ENCODE data around the gene METTL27. TPM values are rescaled to one million over a fixed set of nuclear protein-coding genes. Genes with fewer than 3 reads are reported as not detected.
"Not testable (repeated sequence)": the region's sequence is repeated elsewhere in the genome, so short reads cannot be mapped to it uniquely, and the experiment has no call there.

METTL27 gene
- total RNA-seq, 4 donors from 2014 or later: 2.1 to 20.4 (median 11.7) TPM

- Histone ChIP-seq H3K4me1 (peaks cover 0 to 6% (median 0%) of the 10 kb centered on the region in 4 donors), H3K27ac (peak overlapping the region in 3 of 4 donors; percentile 65 to 85 (median 81)), H3K9me3 (no peaks in the 10 kb centered on the region), H3K27me3 (no peaks in the 10 kb centered on the region), H3K4me3 (no peak overlapping the region), H3K36me3 (no peaks in the 10 kb centered on the region)
- TF ChIP-seq POLR2A (IDR thresholded peaks at IDR 0.05) (peak in 1 of 2 donors; percentile 28), CTCF (IDR thresholded peaks at IDR 0.05) (no peak)
- DNase-seq: peak in 2 of 3 donors; percentile 85 to 89
Measured at GRCh38 chr7:73809467-73809951, 32.8 kb downstream of the METTL27 start.

GRCh38 chr7:73802459-73802858 is 39.9 kb downstream of the METTL27 start:
- DNase-seq: peak in 2 of 3 donors; percentile 50 to 55
- TF ChIP-seq CTCF (IDR thresholded peaks at IDR 0.05) (no peak), POLR2A (IDR thresholded peaks at IDR 0.05) (peak in 1 of 2 donors; percentile 64)

GRCh38 chr7:73801577-73801976 is 40.7 kb downstream of the METTL27 start:
- peak overlapping the region in 3 of 4 donors; percentile 38 to 73 (median 63) for H3K27ac ChIP-seq
- no peaks in the 10 kb centered on the region for H3K9me3 ChIP-seq
- H3K36me3 ChIP-seq: no peaks in the 10 kb centered on the region
- H3K4me1 ChIP-seq: peaks cover 0 to 5% (median 0%) of the 10 kb centered on the region in 4 donors
- H3K4me3 ChIP-seq: no peak overlapping the region
- TF ChIP-seq CTCF (IDR thresholded peaks at IDR 0.05): no peak
- no peak for TF ChIP-seq POLR2A (IDR thresholded peaks at IDR 0.05)
- no peak for DNase-seq
- no peaks in the 10 kb centered on the region for H3K27me3 ChIP-seq

More at GRCh38 chr7:73802459-73802858, 39.9 kb downstream of the METTL27 start:
- Histone ChIP-seq H3K9me3 (no peaks in the 10 kb centered on the region), H3K27me3 (no peaks in the 10 kb centered on the region), H3K4me1 (peaks cover 0 to 5% (median 0%) of the 10 kb centered on the region in 4 donors), H3K27ac (peak overlapping the region in 3 of 4 donors; percentile 38 to 73 (median 59)), H3K36me3 (no peaks in the 10 kb centered on the region), H3K4me3 (no peak overlapping the region)

GRCh38 chr7:73799282-73800141 is 42.8 kb downstream of the METTL27 start:
- no peak overlapping the region for H3K4me3 ChIP-seq
- H3K9me3 ChIP-seq: no peaks in the 10 kb centered on the region
- peak in 2 of 3 donors; percentile 19 to 46 for DNase-seq
- peaks cover 0 to 5% (median 0%) of the 10 kb centered on the region in 4 donors for H3K4me1 ChIP-seq
- no peaks in the 10 kb centered on the region for H3K27me3 ChIP-seq
- TF ChIP-seq POLR2A (IDR thresholded peaks at IDR 0.05): no peak
- TF ChIP-seq CTCF (IDR thresholded peaks at IDR 0.05): no peak
- H3K36me3 ChIP-seq: no peaks in the 10 kb centered on the region
- H3K27ac ChIP-seq: peak overlapping the region in 1 of 4 donors; percentile 73

GRCh38 chr7:73797176-73797575 is 45.1 kb downstream of the METTL27 start:
- not testable (repeated sequence) for H3K36me3 ChIP-seq, H3K4me3 ChIP-seq, H3K27me3 ChIP-seq, H3K9me3 ChIP-seq, H3K27ac ChIP-seq
- DNase-seq: peak in 1 of 3 donors; percentile 7
- peaks cover 0 to 21% (median 0%) of the 10 kb centered on the region in 4 donors for H3K4me1 ChIP-seq

GRCh38 chr7:73796656-73797055 is 45.7 kb downstream of the METTL27 start:
- H3K36me3 ChIP-seq, H3K27ac ChIP-seq, H3K27me3 ChIP-seq, H3K4me3 ChIP-seq, DNase-seq, H3K9me3 ChIP-seq: not testable (repeated sequence)
- peaks cover 0 to 24% (median 0%) of the 10 kb centered on the region in 4 donors for H3K4me1 ChIP-seq

GRCh38 chr7:73795188-73795587 is 47.1 kb downstream of the METTL27 start:
- H3K36me3 ChIP-seq, H3K27me3 ChIP-seq, H3K27ac ChIP-seq, H3K9me3 ChIP-seq, H3K4me3 ChIP-seq, DNase-seq: not testable (repeated sequence)
- peaks cover 0 to 19% (median 0%) of the 10 kb centered on the region in 4 donors for H3K4me1 ChIP-seq

GRCh38 chr7:73791170-73791690 is 51.1 kb downstream of the METTL27 start:
- peaks cover 0 to 33% (median 0%) of the 10 kb centered on the region in 4 donors for H3K4me1 ChIP-seq
- H3K4me3 ChIP-seq, H3K27me3 ChIP-seq, H3K9me3 ChIP-seq, H3K27ac ChIP-seq, H3K36me3 ChIP-seq: not testable (repeated sequence)
- DNase-seq: peak in 1 of 3 donors; percentile 6
